K562 (cell line): Measurements from ENCODE around the gene CDKL1. TPM values are rescaled to one million over a fixed set of nuclear protein-coding genes. Genes with fewer than 3 reads are reported as not detected.

Experiments used
- ATF6 ChIP-seq: sonication (generic); formaldehyde crosslinking; IDR thresholded peaks from 2 replicates; pipeline ENCODE4 v1.4.0; 2020; ENCODE audit warnings: mild to moderate bottlenecking, missing genetic modification reagents
- BDP1 ChIP-seq: IDR thresholded peaks from 3 replicates; pipeline ENCODE4 v1.6.1; 2011; ENCODE audit not compliant: insufficient read length, insufficient read depth
- C11orf30 ChIP-seq: fragments of 450-650 bp; IDR thresholded peaks from 2 replicates; pipeline ENCODE4 v1.6.1; 2016; ENCODE audit warnings: low read depth, mild to moderate bottlenecking
- CTBP1 ChIP-seq: fragments of 450-650 bp; IDR thresholded peaks from 2 replicates; pipeline ENCODE4 v1.6.1; 2016; ENCODE audit warnings: borderline replicate concordance
- CXXC5 ChIP-seq: fragments of 250-450 bp; sonication (Bioruptor Pico); IDR thresholded peaks from 2 replicates; pipeline ENCODE4 v1.8.0; 2022; ENCODE audit warnings: inconsistent platforms, mild to moderate bottlenecking, moderate library complexity
- GABPB1 ChIP-seq: sonication (generic); formaldehyde crosslinking; IDR thresholded peaks from 2 replicates; pipeline ENCODE4 v1.8.0; 2022; ENCODE audit warnings: mild to moderate bottlenecking, missing genetic modification reagents
- HINFP ChIP-seq: fragments of 450-650 bp; conservative IDR thresholded peaks from 2 replicates; pipeline ENCODE4 v1.6.1; 2016; ENCODE audit warnings: missing genetic modification characterization, low read depth, mild to moderate bottlenecking, control low read depth, missing compliant biosample characterization
- KDM5B ChIP-seq: fragments of 200-600 bp; sonication (generic); IDR thresholded peaks from 2 replicates; pipeline ENCODE4 v1.6.1; 2012; ENCODE audit warnings: low read depth, mild to moderate bottlenecking, moderate library complexity, low read length, control low read depth, inconsistent platforms; ENCODE audit not compliant: insufficient replicate concordance
- MEF2A ChIP-seq: IDR thresholded peaks from 2 replicates; pipeline ENCODE4 v1.6.1; 2011; ENCODE audit warnings: low read depth, mild to moderate bottlenecking, low read length, moderate library complexity; ENCODE audit not compliant: control insufficient read depth
- NFIC ChIP-seq: fragments of 450-650 bp; IDR thresholded peaks from 2 replicates; pipeline ENCODE4 v1.6.1; 2017; ENCODE audit warnings: mild to moderate bottlenecking, inconsistent platforms
- POLR2AphosphoS5 ChIP-seq: IDR thresholded peaks from 2 replicates; pipeline ENCODE4 v1.6.1; 2011; ENCODE audit warnings: mild to moderate bottlenecking, low read depth, low read length, moderate library complexity; ENCODE audit not compliant: control insufficient read depth, insufficient read depth
- SNAPC5 ChIP-seq: fragments of 250-450 bp; sonication (Bioruptor Pico); IDR thresholded peaks from 2 replicates; pipeline ENCODE4 v1.8.0; 2021; ENCODE audit warnings: moderate library complexity, mild to moderate bottlenecking, inconsistent platforms
- TFAM ChIP-seq: fragments of 250-450 bp; sonication (Bioruptor Pico); conservative IDR thresholded peaks from 2 replicates; pipeline ENCODE4 v1.5.0; 2021; ENCODE audit warnings: mild to moderate bottlenecking, moderate library complexity
- USF2 ChIP-seq: sonication (generic); formaldehyde crosslinking; IDR thresholded peaks from 2 replicates; pipeline ENCODE4 v1.5.0; 2020; ENCODE audit warnings: missing genetic modification reagents
- ZBTB9 ChIP-seq: fragments of 450-650 bp; formaldehyde crosslinking; IDR thresholded peaks from 2 replicates; pipeline ENCODE4 v1.4.0; 2020; ENCODE audit warnings: mild to moderate bottlenecking, moderate library complexity
- ZNF354B ChIP-seq: fragments of 250-450 bp; sonication (Bioruptor Pico); IDR thresholded peaks from 2 replicates; pipeline ENCODE4 v1.4.0; 2020
- ZNF592 ChIP-seq: fragments of 450-650 bp; IDR thresholded peaks from 2 replicates; pipeline ENCODE4 v1.6.1; 2017; ENCODE audit warnings: antibody characterized with exemption, mild to moderate bottlenecking
- polyA plus RNA-seq, 8 experiments: library from polyadenylated mRNA; depleted of rRNA in 4 of 8; stranded (reverse) in 5 of 8; unstranded in 3 of 8; fragments of >200 nt; fragmentation: Nextera tagmentation in 2 of 8; fragmentation: Illumina TruSeq in 1 of 8; extraction: Ambion mirVana in 2 of 8; extraction: Trizol in 1 of 8; gene quantifications; 2 replicates each; pipeline versions ENCODE4 v1.2.1 to v1.2.3, GENCODE V29; 2011 to 2014; ENCODE audit warnings: inconsistent platforms in 1 of 8, missing spikeins in 1 of 8
- total RNA-seq, 7 experiments: library from RNA; depleted of rRNA in 6 of 7; stranded (reverse); fragments of >200 nt in 6 of 7; fragmentation: Illumina TruSeq in 2 of 7; extraction: Trizol in 2 of 7; gene quantifications; 2 replicates each; pipeline versions ENCODE4 v1.2.1 to v1.2.3, GENCODE V29; 2011 to 2021; ENCODE audit warnings: low replicate concordance in 1 of 7

CDKL1 gene
- total and polyA plus RNA-seq, 9 of the 15 experiments (the other 6 are each of a cell fraction or from before 2014, with no cell fraction given), result 2.3 to 35.0 (median 7.5) TPM

- TF ChIP-seq ATF6 (CRISPR knock-in tag) (peak; percentile 76; the same call in 1 of the 2 replicates), MEF2A (no peak), CTBP1 (peak; percentile 80), KDM5B (peak; percentile 63), HINFP (tag) (no peak), ZNF592 (peak; percentile 70), SNAPC5 (CRISPR knock-in tag) (no peak), POLR2AphosphoS5 (no peak; the same call in 1 of the 2 replicates), GABPB1 (CRISPR knock-in tag) (peak; percentile 80), ZNF354B (CRISPR knock-in tag) (no peak), C11orf30 (peak; percentile 64; the same call in 1 of the 2 replicates), ZBTB9 (CRISPR knock-in tag) (no peak), USF2 (peak; percentile 88), BDP1 (no peak), TFAM (CRISPR knock-in tag) (no peak), NFIC (no peak), CXXC5 (CRISPR knock-in tag) (peak; percentile 68)
Measured at GRCh38 chr14:50311972-50312733, 84.5 kb downstream of the CDKL1 start, which contains the start of the genes DMAC2L and L2HGDH (continued).
